Activated T-cell treated with anti-CD3 and anti-CD28 coated beads for 1 hour (primary cell): ENCODE measurements around the gene SLC6A19.

Experiments
- DNase-seq: peaks from one replicate; pipeline ENCODE4 v3.0.0-alpha.2; 2020; ENCODE audit warnings: low read depth

The SLC6A19 gene

GRCh38 chr5:1180841-1181271 lies 20.5 kb upstream of the SLC6A19 start:
- DNase-seq, result no peak

- DNase-seq, result no peak
Observed at GRCh38 chr5:1181451-1182359, 19.7 kb upstream of the SLC6A19 start.

GRCh38 chr5:1182360-1182632 lies 19.1 kb upstream of the SLC6A19 start:
- no peak for DNase-seq

- DNase-seq, result no peak
Observed at GRCh38 chr5:1182633-1183423, 18.6 kb upstream of the SLC6A19 start.

GRCh38 chr5:1183424-1184162 lies 17.8 kb upstream of the SLC6A19 start:
- no peak for DNase-seq

GRCh38 chr5:1184163-1184470 lies 17.3 kb upstream of the SLC6A19 start:
- no peak for DNase-seq

GRCh38 chr5:1184481-1184880 lies 16.9 kb upstream of the SLC6A19 start:
- no peak for DNase-seq

GRCh38 chr5:1185038-1185627 lies 16.3 kb upstream of the SLC6A19 start:
- DNase-seq, result no peak

GRCh38 chr5:1185629-1186350 lies 15.6 kb upstream of the SLC6A19 start:
- DNase-seq, result no peak

- no peak for DNase-seq
Observed at GRCh38 chr5:1186351-1187233, 14.8 kb upstream of the SLC6A19 start.

GRCh38 chr5:1187234-1187949 lies 14.0 kb upstream of the SLC6A19 start:
- no peak for DNase-seq

- no peak for DNase-seq
Observed at GRCh38 chr5:1187950-1188334, 13.5 kb upstream of the SLC6A19 start.

- no peak for DNase-seq
Observed at GRCh38 chr5:1188464-1188863, 12.9 kb upstream of the SLC6A19 start.

GRCh38 chr5:1189269-1189668 lies 12.1 kb upstream of the SLC6A19 start:
- no peak for DNase-seq

GRCh38 chr5:1190278-1190677 lies 11.1 kb upstream of the SLC6A19 start:
- no peak for DNase-seq

GRCh38 chr5:1190837-1191239 lies 10.6 kb upstream of the SLC6A19 start:
- DNase-seq, result no peak

- DNase-seq, result no peak
Observed at GRCh38 chr5:1192971-1193590, 8.3 kb upstream of the SLC6A19 start.

- no peak for DNase-seq
Observed at GRCh38 chr5:1193591-1193985, 7.8 kb upstream of the SLC6A19 start.

- DNase-seq, result no peak
Observed at GRCh38 chr5:1194378-1194777, 7.0 kb upstream of the SLC6A19 start.

- no peak for DNase-seq
Observed at GRCh38 chr5:1195439-1195838, 6.0 kb upstream of the SLC6A19 start.
